Progenitor cell of endocrine pancreas (in vitro differentiated cells): Measurements from ENCODE around the gene REEP5. TPM values are rescaled to one million over a fixed set of nuclear protein-coding genes. Genes with fewer than 3 reads are reported as not detected.

Experiments used
- DNase-seq: peaks from one replicate; pipeline ENCODE4 v3.0.0; 2021; ENCODE audit warnings: low spot score; ENCODE audit not compliant: unreplicated experiment
- H3K27ac Mint-ChIP-seq: 2 replicates; pipeline ENCODE4 v1.8.0; 2021; ENCODE audit warnings: mild to moderate bottlenecking, moderate library complexity, mixed read lengths
- H3K27me3 Mint-ChIP-seq: 2 replicates; pipeline ENCODE4 v1.8.0; 2021; ENCODE audit warnings: mixed read lengths
- H3K36me3 Mint-ChIP-seq: 2 replicates; pipeline ENCODE4 v1.8.0; 2022; ENCODE audit warnings: mixed read lengths; ENCODE audit not compliant: insufficient read depth
- H3K4me1 Mint-ChIP-seq: 2 replicates; pipeline ENCODE4 v1.8.0; 2021; ENCODE audit warnings: low read depth, mixed read lengths
- H3K4me3 Mint-ChIP-seq: 2 replicates; pipeline ENCODE4 v1.8.0; 2021; ENCODE audit warnings: low read depth, mild to moderate bottlenecking, moderate library complexity, mixed read lengths
- H3K9me3 Mint-ChIP-seq: 2 replicates; pipeline ENCODE4 v1.8.0; 2021; ENCODE audit warnings: low read depth, mixed read lengths
- total RNA-seq: library from RNA; stranded (reverse); gene quantifications from 2 replicates; pipeline ENCODE4 v1.2.1, GENCODE V29; 2021
- TF ChIP-seq, protein P1 (sequence below): fragments of 200-600 bp; sonication (generic); IDR thresholded peaks from one replicate; pipeline ENCODE4 v1.5.0; 2021; ENCODE audit warnings: antibody characterized with exemption, mild to moderate bottlenecking; ENCODE audit not compliant: unreplicated experiment

The REEP5 gene
- total RNA-seq, 1 donor from 2014 or later = 33.8 TPM

DNA sequence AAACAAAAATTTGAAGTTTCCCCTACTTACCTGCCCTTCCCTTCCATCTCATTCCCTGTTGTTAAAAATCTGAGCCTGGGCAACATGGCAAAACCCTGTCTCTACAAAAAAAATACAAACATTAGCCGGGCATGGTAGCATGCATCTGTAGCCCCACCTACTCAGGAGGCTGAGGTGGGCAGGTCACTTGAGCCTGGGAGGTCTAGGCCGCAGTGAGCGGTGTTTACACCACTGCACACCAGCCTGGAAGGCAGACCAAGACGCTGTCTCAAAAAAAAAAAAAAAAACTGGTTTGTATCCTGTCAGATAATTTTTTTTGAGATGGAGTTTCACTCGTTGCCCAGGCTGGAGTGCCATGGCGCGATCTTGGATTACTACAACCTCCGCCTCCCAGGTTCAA is 16.3 kb upstream of the REEP5 start:
- Mint-ChIP-seq H3K4me1 (no peaks in the 10 kb centered on the region), H3K36me3 (no peaks in the 10 kb centered on the region), H3K27ac (no peak overlapping the region), H3K4me3 (no peak overlapping the region), H3K9me3 (no peaks in the 10 kb centered on the region), H3K27me3 (no peaks in the 10 kb centered on the region)
- DNase-seq = no peak
- TF ChIP-seq, protein P1, sequence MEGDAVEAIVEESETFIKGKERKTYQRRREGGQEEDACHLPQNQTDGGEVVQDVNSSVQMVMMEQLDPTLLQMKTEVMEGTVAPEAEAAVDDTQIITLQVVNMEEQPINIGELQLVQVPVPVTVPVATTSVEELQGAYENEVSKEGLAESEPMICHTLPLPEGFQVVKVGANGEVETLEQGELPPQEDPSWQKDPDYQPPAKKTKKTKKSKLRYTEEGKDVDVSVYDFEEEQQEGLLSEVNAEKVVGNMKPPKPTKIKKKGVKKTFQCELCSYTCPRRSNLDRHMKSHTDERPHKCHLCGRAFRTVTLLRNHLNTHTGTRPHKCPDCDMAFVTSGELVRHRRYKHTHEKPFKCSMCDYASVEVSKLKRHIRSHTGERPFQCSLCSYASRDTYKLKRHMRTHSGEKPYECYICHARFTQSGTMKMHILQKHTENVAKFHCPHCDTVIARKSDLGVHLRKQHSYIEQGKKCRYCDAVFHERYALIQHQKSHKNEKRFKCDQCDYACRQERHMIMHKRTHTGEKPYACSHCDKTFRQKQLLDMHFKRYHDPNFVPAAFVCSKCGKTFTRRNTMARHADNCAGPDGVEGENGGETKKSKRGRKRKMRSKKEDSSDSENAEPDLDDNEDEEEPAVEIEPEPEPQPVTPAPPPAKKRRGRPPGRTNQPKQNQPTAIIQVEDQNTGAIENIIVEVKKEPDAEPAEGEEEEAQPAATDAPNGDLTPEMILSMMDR = no peak

DNA sequence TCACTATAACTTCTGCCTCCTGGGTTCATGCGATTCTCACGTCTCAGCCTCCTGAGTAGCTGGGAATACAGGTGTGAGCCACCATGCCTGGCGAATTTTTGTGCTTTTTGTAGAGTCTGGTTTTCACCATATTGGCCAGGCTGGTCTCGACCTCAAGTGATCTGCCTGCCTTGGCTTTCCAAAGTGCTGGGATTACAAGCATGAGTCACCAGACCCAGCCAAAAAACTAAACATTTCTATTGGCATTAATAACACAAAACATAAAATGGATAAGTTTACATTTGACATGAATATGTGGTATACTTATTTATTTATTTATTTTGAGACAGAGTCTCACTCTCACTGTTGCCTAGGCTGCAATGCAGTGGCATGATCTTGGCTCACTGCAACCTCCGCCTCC is 13.6 kb upstream of the REEP5 start:
- no peak for DNase-seq
- H3K4me3 Mint-ChIP-seq = no peak overlapping the region
- no peaks in the 10 kb centered on the region for H3K27me3 Mint-ChIP-seq
- no peaks in the 10 kb centered on the region for H3K9me3 Mint-ChIP-seq
- H3K4me1 Mint-ChIP-seq = no peaks in the 10 kb centered on the region
- TF ChIP-seq, protein P1 = no peak
- H3K36me3 Mint-ChIP-seq = no peaks in the 10 kb centered on the region
- H3K27ac Mint-ChIP-seq = no peak overlapping the region

DNA sequence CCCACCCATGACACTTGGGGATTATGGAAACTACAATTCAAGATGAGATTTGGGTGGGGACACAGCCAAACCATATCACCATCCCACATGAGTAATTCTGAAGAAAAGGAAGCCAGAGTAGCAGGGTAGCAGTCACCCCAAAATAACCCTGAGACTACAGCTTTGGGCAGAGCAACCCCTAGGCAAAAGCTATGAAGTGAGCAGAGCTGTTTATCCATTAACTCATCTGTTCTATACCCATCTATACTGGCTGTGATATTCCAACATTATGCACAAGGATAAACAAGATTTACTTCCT is 12.3 kb upstream of the REEP5 start:
- TF ChIP-seq, protein P1 = no peak
- Mint-ChIP-seq H3K27me3 (no peaks in the 10 kb centered on the region), H3K9me3 (no peaks in the 10 kb centered on the region), H3K27ac (no peak overlapping the region), H3K36me3 (no peaks in the 10 kb centered on the region), H3K4me3 (no peak overlapping the region), H3K4me1 (no peaks in the 10 kb centered on the region)
- DNase-seq = no peak

DNA sequence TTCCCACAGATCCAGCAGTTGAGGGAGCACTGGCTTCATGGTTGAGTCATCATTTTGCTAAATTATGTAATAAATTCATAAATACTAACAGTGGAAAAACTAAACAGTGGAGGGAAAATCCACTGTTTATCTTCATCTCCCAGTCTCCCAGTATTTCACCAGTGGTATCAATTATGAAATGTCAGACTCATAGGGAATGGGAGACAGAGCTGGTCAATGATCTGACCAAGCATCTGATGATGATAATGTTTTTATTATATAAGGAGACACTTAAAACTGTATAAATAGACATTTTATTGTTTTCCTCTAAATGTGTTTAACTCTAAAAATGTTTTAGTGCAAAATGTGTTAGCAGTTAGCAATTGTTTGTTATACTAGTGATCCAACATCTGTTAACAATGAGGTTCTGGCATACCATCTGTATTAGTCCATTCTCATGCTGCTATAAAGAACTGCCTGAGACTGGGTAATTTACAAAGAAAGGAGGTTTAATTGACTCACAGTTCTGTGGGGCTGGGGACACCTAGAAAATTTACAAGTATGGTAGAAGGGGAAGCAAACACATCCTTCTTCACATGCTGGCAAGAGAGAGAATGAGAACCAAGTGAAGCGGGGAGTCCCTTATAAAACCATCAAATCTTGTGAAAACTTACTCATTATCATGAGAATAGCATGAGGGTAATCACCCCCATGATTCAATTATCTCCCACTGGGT is 11.8 kb upstream of the REEP5 start:
- no peaks in the 10 kb centered on the region for H3K36me3 Mint-ChIP-seq

DNA sequence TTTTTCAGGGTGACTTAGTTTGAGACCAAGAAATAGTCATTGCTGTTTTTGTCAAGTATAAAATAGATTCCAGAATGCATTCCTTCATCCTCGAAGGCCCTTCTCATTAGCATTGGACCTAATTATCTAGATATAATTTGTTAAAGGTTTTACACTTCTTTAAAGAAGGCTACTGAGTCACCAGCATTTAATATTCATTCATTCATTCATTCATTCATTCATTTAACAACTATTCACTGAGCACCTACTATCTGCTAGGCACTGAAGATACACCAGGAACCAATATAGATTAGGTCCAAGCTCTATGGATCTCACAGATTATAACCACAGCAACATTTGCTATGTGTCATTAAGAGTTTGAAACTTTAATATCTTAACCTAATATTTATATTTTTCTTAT is 11.1 kb upstream of the REEP5 start:
- H3K4me3 Mint-ChIP-seq = no peak overlapping the region
- TF ChIP-seq, protein P1 = no peak
- no peaks in the 10 kb centered on the region for H3K27me3 Mint-ChIP-seq
- H3K36me3 Mint-ChIP-seq = no peaks in the 10 kb centered on the region
- no peak overlapping the region for H3K27ac Mint-ChIP-seq
- DNase-seq = no peak
- no peaks in the 10 kb centered on the region for H3K9me3 Mint-ChIP-seq
- H3K4me1 Mint-ChIP-seq = no peaks in the 10 kb centered on the region

More for the DNA sequence above, 11.8 kb upstream of the REEP5 start:
- Mint-ChIP-seq H3K9me3 (no peaks in the 10 kb centered on the region), H3K27ac (no peak overlapping the region), H3K4me1 (no peaks in the 10 kb centered on the region), H3K4me3 (no peak overlapping the region), H3K27me3 (no peaks in the 10 kb centered on the region)
- TF ChIP-seq, protein P1 = no peak
- no peak for DNase-seq
